ENCODE data around the gene GRIN3B. TPM values are rescaled to one million over a fixed set of nuclear protein-coding genes. Genes with fewer than 3 reads are reported as not detected.

The GRIN3B gene
- total and polyA plus RNA-seq, 9 of the 15 experiments (the other 6 are each of a cell fraction or from before 2014, with no cell fraction given): 0.06 to 0.95 (median 0.19) TPM; not detected in 6

- no peak for TF ChIP-seq PTRF (tag; IDR thresholded peaks at IDR 0.05)
- TF ChIP-seq, protein P1, sequence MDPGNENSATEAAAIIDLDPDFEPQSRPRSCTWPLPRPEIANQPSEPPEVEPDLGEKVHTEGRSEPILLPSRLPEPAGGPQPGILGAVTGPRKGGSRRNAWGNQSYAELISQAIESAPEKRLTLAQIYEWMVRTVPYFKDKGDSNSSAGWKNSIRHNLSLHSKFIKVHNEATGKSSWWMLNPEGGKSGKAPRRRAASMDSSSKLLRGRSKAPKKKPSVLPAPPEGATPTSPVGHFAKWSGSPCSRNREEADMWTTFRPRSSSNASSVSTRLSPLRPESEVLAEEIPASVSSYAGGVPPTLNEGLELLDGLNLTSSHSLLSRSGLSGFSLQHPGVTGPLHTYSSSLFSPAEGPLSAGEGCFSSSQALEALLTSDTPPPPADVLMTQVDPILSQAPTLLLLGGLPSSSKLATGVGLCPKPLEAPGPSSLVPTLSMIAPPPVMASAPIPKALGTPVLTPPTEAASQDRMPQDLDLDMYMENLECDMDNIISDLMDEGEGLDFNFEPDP (CRISPR knock-in tag; IDR thresholded peaks at IDR 0.05): no peak
- no peak for TF ChIP-seq HNRNPL (IDR thresholded peaks at IDR 0.05; ENCODE audit: low read depth, low read length)
- TF ChIP-seq ZKSCAN3 (CRISPR knock-in tag; IDR thresholded peaks at IDR 0.05): no peak
- TF ChIP-seq NONO (IDR thresholded peaks at IDR 0.05; ENCODE audit: low read depth in 2 of 2, low read length in 1 of 2): 0 out of 4 replicates have a peak, but pooled peaks of 1 of the 2 experiments have one; percentile 38
- TF ChIP-seq ZNF324 (CRISPR knock-in tag; IDR thresholded peaks at IDR 0.05): no peak
- no peak for TF ChIP-seq HMG20B (CRISPR knock-in tag; IDR thresholded peaks at IDR 0.05)
- peak; percentile 70 for TF ChIP-seq POLR2G (IDR thresholded peaks at IDR 0.05; ENCODE audit: low read depth, low read length)
- TF ChIP-seq, protein P2, sequence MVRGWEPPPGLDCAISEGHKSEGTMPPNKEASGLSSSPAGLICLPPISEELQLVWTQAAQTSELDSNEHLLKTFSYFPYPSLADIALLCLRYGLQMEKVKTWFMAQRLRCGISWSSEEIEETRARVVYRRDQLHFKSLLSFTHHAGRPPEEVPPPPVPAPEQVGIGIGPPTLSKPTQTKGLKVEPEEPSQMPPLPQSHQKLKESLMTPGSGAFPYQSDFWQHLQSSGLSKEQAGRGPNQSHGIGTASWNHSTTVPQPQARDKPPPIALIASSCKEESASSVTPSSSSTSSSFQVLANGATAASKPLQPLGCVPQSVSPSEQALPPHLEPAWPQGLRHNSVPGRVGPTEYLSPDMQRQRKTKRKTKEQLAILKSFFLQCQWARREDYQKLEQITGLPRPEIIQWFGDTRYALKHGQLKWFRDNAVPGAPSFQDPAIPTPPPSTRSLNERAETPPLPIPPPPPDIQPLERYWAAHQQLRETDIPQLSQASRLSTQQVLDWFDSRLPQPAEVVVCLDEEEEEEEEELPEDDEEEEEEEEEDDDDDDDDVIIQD (CRISPR knock-in tag; IDR thresholded peaks at IDR 0.05): no peak
- no peak for TF ChIP-seq ZNF165 (CRISPR knock-in tag; IDR thresholded peaks at IDR 0.05; ENCODE audit: borderline replicate concordance)
- TF ChIP-seq IRF2 (CRISPR knock-in tag; IDR thresholded peaks at IDR 0.05): no peak
- TF ChIP-seq BACH1 (tag; IDR thresholded peaks at IDR 0.05): no peak
- TF ChIP-seq PRMT5 (CRISPR knock-in tag; IDR thresholded peaks at IDR 0.05): no peak
- no peak for TF ChIP-seq SAP30 (IDR thresholded peaks at IDR 0.05; ENCODE audit: borderline replicate concordance, insufficient read depth, low read depth, low read length, poor library complexity, severe bottlenecking)
- no peak for TF ChIP-seq HNRNPLL (IDR thresholded peaks at IDR 0.05; ENCODE audit: low read depth, low read length, poor library complexity, severe bottlenecking)
- TF ChIP-seq ZNF551 (CRISPR knock-in tag; IDR thresholded peaks at IDR 0.05): no peak
- no peak for TF ChIP-seq KLF6 (CRISPR knock-in tag; IDR thresholded peaks at IDR 0.05; ENCODE audit: borderline replicate concordance)
- no peak for TF ChIP-seq COPS2 (conservative IDR thresholded peaks at IDR 0.05)
- TF ChIP-seq NFE2 (IDR thresholded peaks at IDR 0.05; ENCODE audit: low read depth): no peak
- TF ChIP-seq TFAM (CRISPR knock-in tag; conservative IDR thresholded peaks at IDR 0.05): no peak
- TF ChIP-seq ZNF24 (IDR thresholded peaks at IDR 0.05): no peak
- TF ChIP-seq POLR2AphosphoS5 (IDR thresholded peaks at IDR 0.05; ENCODE audit: control insufficient read depth, insufficient read depth, low read depth, low read length): peak; percentile 61; the same call in 1 of the 2 replicates
- TF ChIP-seq ZBTB2 (IDR thresholded peaks at IDR 0.05): peak; percentile 4
- TF ChIP-seq ZC3H11A (IDR thresholded peaks at IDR 0.05; ENCODE audit: low read depth, low read length): no peak
Observed at GRCh38 chr19:954672-955494, 45.3 kb upstream of the GRIN3B start (continued).

All from K562 (cell line).